ENCODE data around the gene ADAMTS16. TPM values are rescaled to one million over a fixed set of nuclear protein-coding genes. Genes with fewer than 3 reads are reported as not detected.
A peak's percentile ranks its signal among the peaks of the same experiment; 100 is the strongest.

The ADAMTS16 gene
- total RNA-seq, 3 donors from 2014 or later: 0.15 to 1.3 (median 0.33) TPM

GRCh38 chr5:5266297-5266696 is 126.2 kb downstream of the ADAMTS16 start:
- Histone ChIP-seq H3K27me3 (no peaks in the 10 kb centered on the region), H3K4me1 (no peaks in the 10 kb centered on the region), H3K9me3 (no peaks in the 10 kb centered on the region), H3K4me3 (no peak overlapping the region), H3K27ac (no peak overlapping the region), H3K36me3 (no peaks in the 10 kb centered on the region)
- intact Hi-C loops (cut with DNase I; ENCODE audit: low total_unique reads): no loop called here
- TF ChIP-seq CTCF (IDR thresholded peaks at IDR 0.05) (no peak), POLR2AphosphoS5 (IDR thresholded peaks at IDR 0.05) (no peak), POLR2A (IDR thresholded peaks at IDR 0.05) (no peak)
- no peak for DNase-seq (ENCODE audit: low spot score in 2 of 2)

- Histone ChIP-seq H3K36me3 (no peaks in the 10 kb centered on the region), H3K27me3 (no peaks in the 10 kb centered on the region), H3K4me1 (no peaks in the 10 kb centered on the region), H3K9me3 (no peaks in the 10 kb centered on the region), H3K4me3 (no peak overlapping the region), H3K27ac (no peak overlapping the region)
- intact Hi-C loops (cut with DNase I; ENCODE audit: low total_unique reads): no loop called here
- no peak for DNase-seq (ENCODE audit: low spot score in 2 of 2)
- TF ChIP-seq CTCF (IDR thresholded peaks at IDR 0.05) (no peak), POLR2A (IDR thresholded peaks at IDR 0.05) (no peak), POLR2AphosphoS5 (IDR thresholded peaks at IDR 0.05) (no peak)
Observed at GRCh38 chr5:5270161-5270560, 130.0 kb downstream of the ADAMTS16 start.

GRCh38 chr5:5270958-5271785 is 131.0 kb downstream of the ADAMTS16 start:
- H3K36me3 ChIP-seq: no peaks in the 10 kb centered on the region
- peak overlapping the region; percentile 16 to 38 (median 17) for H3K4me3 ChIP-seq
- peak overlapping the region in 1 of 2 donors; percentile 3 for H3K27ac ChIP-seq
- no peaks in the 10 kb centered on the region for H3K9me3 ChIP-seq
- intact Hi-C loops (cut with DNase I; ENCODE audit: low total_unique reads): no loop called here
- no peaks in the 10 kb centered on the region for H3K4me1 ChIP-seq
- no peaks in the 10 kb centered on the region for H3K27me3 ChIP-seq
- TF ChIP-seq CTCF (IDR thresholded peaks at IDR 0.05): no peak
- no peak for TF ChIP-seq POLR2AphosphoS5 (IDR thresholded peaks at IDR 0.05)
- no peak for TF ChIP-seq POLR2A (IDR thresholded peaks at IDR 0.05)
- DNase-seq (ENCODE audit: low spot score in 2 of 2): peak in 1 of 2 donors; percentile 39

GRCh38 chr5:5271786-5272321 is 131.7 kb downstream of the ADAMTS16 start:
- no peaks in the 10 kb centered on the region for H3K36me3 ChIP-seq
- DNase-seq (ENCODE audit: low spot score in 2 of 2): no peak
- no peaks in the 10 kb centered on the region for H3K4me1 ChIP-seq
- H3K4me3 ChIP-seq: peak overlapping the region in 2 of 3 donors; percentile 1 to 38
- H3K9me3 ChIP-seq: no peaks in the 10 kb centered on the region
- TF ChIP-seq POLR2AphosphoS5 (IDR thresholded peaks at IDR 0.05) (no peak), CTCF (IDR thresholded peaks at IDR 0.05) (no peak), POLR2A (IDR thresholded peaks at IDR 0.05) (no peak)
- H3K27ac ChIP-seq: peak overlapping the region in 1 of 2 donors; percentile 3
- no peaks in the 10 kb centered on the region for H3K27me3 ChIP-seq
- intact Hi-C loops (cut with DNase I; ENCODE audit: low total_unique reads): no loop called here

- no peak for DNase-seq (ENCODE audit: low spot score in 2 of 2)
- H3K4me3 ChIP-seq: no peak overlapping the region
- H3K9me3 ChIP-seq: no peaks in the 10 kb centered on the region
- intact Hi-C loops (cut with DNase I; ENCODE audit: low total_unique reads): no loop called here
- TF ChIP-seq POLR2AphosphoS5 (IDR thresholded peaks at IDR 0.05) (no peak), POLR2A (IDR thresholded peaks at IDR 0.05) (no peak), CTCF (IDR thresholded peaks at IDR 0.05) (no peak)
- no peak overlapping the region for H3K27ac ChIP-seq
- no peaks in the 10 kb centered on the region for H3K36me3 ChIP-seq
- H3K4me1 ChIP-seq: no peaks in the 10 kb centered on the region
- H3K27me3 ChIP-seq: no peaks in the 10 kb centered on the region
Observed at GRCh38 chr5:5273398-5273797, 133.3 kb downstream of the ADAMTS16 start.
